NCI-H2171 treated with DMSO at 0.1 percent for 48 hours (cell line): ENCODE results near the gene RNF31.
"Not testable (repeated sequence)": the region's sequence is repeated elsewhere in the genome, so short reads cannot be mapped to it uniquely, and the experiment has no call there.

Source experiments
- DNase-seq: peaks from one replicate; lab custom pipeline; 2025; lab: John Stamatoyannopoulos, UW

Gene RNF31

DNA sequence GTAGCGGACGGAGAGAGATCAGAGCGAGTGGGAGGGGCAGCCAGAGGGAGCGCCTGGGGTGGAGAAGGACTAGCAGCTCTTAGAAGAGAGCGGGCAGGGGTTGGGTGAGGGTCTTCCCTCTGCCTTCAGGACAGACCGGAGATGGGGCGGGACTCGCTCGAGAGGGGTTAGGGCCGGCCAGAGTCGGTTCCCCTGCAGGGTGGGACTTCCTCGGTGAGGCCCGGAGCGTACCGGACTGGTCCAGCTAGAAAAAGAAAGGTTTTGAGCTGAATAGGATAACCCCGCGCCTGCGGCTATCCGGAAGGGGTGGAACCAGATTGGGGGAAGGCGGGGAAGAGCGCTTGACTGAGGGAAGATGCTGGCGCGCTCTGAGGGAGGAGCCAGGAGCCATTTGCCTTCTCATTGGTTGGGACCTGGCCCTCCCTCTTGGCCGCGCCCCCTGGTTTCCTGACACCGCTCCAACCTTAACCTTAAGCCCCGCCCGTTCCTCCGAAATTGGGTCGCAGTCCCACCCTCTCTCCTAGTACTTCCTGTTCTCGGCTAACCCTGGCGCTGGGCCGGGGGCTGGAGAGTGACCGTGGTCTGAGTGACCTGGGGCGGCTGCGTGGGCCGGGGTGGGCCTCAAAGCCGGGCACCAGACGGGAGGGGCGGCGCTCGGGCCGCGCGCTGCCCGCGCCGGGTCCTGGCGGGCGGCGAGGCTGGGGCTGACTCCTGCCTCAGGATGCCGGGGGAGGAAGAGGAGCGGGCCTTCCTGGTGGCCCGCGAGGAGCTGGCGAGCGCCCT is at the start of gene RNF31:
TSS of gene RNF31 (plus strand) at position 521 of the 783 bp plus-strand sequence. CDS start at position 722, 201 bp downstream.
- peak; percentile 99 for DNase-seq

DNA sequence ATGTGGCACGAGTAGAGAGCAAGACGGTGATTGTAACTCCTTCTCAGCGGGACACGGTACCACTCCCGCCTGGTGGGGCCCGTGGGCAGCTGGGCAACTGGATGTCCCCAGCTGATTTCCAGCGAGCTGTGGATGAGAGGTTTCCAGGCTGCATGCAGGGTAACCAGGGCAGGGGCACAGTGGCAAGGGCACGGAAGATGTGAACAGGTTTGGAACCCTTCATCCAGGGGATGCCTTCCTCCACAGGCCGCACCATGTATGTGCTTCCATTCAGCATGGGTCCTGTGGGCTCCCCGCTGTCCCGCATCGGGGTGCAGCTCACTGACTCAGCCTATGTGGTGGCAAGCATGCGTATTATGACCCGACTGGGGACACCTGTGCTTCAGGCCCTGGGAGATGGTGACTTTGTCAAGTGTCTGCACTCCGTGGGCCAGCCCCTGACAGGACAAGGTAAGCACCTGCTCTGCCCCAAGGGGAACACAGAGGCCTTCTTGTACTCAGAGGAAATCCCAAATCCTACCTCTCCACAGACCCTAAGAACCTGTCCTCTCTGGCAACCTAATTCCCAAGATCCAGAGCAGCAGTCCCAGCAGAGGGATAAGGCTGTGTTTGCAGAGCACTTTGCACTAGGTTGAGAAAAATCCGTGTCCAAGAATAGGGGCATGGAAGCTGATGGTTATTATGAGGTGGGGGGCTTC is 48.9 kb upstream of the RNF31 start:
- no peak for DNase-seq

DNA sequence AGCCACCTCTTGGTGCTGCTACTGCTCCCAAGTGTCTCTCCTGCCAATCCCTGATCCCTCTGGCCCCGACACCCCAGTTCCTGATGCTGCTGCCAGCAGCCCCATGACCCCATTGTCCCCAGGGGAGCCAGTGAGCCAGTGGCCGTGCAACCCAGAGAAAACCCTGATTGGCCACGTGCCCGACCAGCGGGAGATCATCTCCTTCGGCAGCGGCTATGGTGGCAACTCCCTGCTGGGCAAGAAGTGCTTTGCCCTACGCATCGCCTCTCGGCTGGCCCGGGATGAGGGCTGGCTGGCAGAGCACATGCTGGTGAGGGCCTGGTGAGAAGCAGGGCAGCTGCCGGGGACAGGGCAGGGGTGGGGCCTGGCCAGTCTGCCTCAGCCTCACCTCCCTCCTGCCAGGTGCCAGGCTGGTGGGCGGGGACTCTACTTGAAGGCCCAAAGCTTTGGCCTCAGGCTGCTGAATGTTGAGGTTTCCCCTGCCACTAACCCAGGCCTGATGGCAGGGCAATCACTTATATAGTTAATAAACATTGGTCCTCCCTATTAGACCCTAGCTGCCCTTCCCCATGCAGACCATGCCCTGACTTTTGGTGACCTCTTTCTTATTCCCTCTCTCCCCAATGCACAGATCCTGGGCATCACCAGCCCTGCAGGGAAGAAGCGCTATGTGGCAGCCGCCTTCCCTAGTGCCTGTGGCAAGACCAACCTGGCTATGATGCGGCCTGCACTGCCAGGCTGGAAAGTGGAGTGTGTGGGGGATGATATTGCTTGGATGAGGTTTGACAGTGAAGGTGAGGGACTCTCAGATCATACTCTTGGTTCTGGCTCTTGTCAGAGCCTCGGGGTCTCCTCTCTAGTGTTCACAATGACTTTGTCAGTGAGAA is 48.1 kb upstream of the RNF31 start:
- no peak for DNase-seq

GRCh38 chr14:24100197-24100981 is 46.9 kb upstream of the RNF31 start:
- DNase-seq, result no peak

DNA sequence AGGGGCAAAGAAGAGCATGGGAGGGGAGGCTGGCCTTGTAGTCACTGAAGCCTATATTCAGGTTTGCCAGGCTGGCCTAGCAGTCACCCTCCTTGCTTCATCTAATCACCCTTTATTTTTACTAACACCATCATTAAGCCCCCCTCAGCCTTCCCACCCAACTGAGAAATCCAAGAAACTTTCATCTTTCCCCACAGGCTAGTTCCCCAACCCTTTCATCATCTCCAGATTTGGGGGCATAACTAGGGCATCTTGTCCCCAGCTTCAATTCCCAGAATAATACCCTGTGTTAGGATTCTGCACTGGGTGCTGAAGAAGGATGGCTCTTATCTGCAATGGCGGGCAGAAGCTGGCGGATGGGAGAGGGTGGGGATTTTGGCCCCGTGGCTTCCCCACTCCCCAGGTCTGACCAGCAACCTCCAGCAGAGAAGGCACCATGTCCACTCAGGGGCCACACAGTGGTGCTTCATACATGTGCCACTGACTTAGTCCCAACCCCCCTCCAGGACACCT is 46.3 kb upstream of the RNF31 start:
- no peak for DNase-seq

- DNase-seq, result no peak
These were observed 44.8 kb upstream of the RNF31 start for GRCh38 chr14:24102357-24103048.

GRCh38 chr14:24103451-24103850 is 43.8 kb upstream of the RNF31 start:
- no peak for DNase-seq

- DNase-seq, result not testable (repeated sequence)
These were observed 41.6 kb upstream of the RNF31 start for GRCh38 chr14:24105609-24106239.

- no peak for DNase-seq
These were observed 40.5 kb upstream of the RNF31 start for GRCh38 chr14:24106672-24107271.

DNA sequence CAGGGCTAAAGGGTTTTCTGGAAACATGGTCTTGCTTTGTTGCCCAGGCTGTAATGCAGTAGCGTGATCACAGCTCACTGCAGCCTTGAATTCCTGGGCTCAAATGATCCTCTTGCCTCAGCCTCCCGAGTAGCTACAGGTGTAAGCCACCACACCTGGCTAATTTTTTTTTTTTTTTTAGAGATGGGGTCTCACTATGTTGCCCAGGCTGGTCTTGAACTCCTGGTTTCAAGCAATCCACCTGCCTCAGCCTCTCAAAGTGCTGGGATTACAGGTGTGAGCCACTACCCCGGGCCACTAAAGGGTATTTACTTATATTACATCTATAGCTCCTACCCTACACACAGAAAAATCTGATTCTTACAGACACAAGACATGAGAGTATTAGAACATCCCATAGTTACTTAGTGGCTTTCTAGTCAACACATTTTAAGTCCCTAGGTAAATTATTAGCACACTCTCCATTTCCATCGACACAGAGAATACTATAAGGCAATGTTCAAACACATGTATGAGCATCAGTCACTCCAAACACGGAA is 38.9 kb upstream of the RNF31 start:
- DNase-seq, result no peak

GRCh38 chr14:24110060-24110459 is 37.2 kb upstream of the RNF31 start:
- DNase-seq, result no peak

- no peak for DNase-seq
These were observed 36.8 kb upstream of the RNF31 start for GRCh38 chr14:24110523-24110922.

DNA sequence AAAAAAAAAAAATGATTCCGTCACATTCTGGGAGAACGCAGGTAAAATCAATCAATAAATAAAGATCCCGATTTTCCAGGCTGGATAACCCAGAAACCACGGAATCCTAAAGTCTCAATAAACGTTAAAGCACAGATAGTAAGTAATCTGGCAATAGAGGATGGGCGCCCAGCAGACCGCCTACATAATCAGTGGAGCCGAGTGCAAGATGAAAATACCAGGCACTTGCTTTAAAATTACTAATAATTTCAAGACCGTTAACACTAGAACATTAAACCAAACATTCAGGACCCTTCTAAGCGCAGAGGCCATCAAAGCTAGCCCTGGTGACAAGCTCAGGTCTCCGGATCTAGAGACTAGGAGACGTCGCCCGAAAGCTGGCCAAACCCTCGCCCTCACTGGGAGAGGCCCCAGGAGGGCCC is 33.9 kb upstream of the RNF31 start:
- no peak for DNase-seq

DNA sequence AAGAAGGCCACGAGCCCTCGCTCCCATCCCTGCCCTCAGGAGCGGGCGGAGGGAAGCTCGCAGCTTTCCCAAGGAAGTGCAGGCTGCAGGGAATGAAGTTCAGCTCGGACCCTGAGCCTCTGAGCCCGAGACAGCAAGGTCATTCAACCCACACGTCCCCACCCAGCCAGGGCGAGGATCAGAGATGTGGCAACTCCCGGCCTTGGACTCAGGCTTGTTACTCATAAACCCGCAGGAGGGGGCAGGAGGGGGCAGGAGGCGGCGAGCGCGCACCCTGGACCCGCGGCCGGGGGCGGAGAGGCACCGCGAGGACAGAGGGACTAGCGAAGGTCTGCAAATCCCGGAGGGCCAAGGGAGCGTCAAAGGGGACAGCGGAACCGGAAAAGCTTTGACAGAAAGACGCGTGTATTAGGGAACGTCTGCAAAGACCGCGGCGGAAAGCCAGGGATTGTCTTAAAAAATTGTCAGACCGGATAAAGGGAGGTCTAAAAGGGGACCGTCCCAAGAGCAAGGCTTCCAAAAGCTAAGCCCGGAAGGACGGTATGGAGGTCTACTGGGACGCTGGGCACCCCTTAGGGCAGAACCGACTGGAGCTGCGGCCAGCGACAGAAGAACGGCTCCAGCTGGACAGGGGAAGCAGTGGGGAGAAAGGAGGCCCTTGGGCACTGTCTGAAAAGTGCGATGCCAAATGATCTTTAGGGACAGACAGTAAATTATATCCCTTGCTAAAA is 33.3 kb upstream of the RNF31 start:
- DNase-seq, result peak; percentile 93

GRCh38 chr14:24114532-24115421 is 32.5 kb upstream of the RNF31 start, which contains the start of the genes DCAF11 and NRL:
Gene DCAF11, plus strand, starts transcription at chr14:24114777. Its CDS starts 818 bp downstream, at chr14:24115595.
Gene NRL, minus strand, starts transcription at chr14:24114949. Its CDS starts 32,101 bp downstream, at chr14:24082848.
- peak; percentile 100 for DNase-seq

DNA sequence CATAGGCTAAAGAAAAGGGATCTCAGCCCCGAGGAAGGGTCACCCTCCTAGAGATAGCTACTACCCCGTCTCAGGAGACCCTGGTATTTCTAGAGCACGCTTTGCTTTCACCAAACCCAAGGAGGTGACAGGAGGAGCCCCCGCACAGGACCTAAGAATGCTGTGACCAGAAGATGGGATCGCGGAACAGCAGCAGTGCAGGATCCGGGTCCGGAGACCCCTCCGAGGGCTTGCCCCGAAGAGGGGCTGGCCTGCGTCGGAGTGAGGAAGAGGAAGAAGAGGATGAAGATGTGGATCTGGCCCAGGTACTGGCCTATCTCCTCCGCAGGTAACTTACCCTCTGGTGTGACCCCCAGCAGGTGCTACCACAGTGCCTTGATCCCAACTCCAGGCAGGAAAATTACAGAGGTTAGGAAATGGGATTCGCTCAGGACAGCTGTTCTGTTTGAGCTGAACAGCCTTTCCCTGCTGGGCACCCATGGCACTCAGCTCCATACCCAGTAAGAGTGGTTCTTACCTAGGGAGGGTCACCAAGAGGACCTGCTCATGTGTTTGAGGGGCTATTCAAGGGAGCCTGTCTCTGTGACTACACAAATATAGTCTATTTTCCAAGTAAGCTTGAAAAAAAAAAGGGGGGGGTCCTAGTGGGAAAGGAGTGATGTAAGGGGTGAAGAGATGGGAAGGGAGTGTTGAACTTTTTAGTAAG is 31.7 kb upstream of the RNF31 start:
- no peak for DNase-seq
